Panc1 (cell line): Measurements from ENCODE around the gene POLD2. TPM values are rescaled to one million over a fixed set of nuclear protein-coding genes. Genes with fewer than 3 reads are reported as not detected.

Experiments used
- ATAC-seq: fragments of 200-7000 bp; cut with Tn5 transposase; 2 replicates; pipeline ENCODE4 v1.9.1; 2020; ENCODE audit warnings: mild to moderate bottlenecking, moderate library complexity
- BruUV-seq: library from RNA; stranded (reverse); fragments of 400-500 nt; replicated peaks from 2 replicates; lab custom pipeline; 2021; lab: Mats Ljungman, UMichigan
- CTCF ChIA-PET: fragments of 300-600 bp; sonication (Branson Sonifier 250); formaldehyde crosslinking; loops from one replicate; lab custom pipeline; 2022; ENCODE audit warnings: antibody characterized with exemption; lab: Charles Lee
- POLR2A ChIA-PET: fragments of 300-600 bp; sonication (Branson Sonifier 250); formaldehyde crosslinking; loops from one replicate; lab custom pipeline; 2022; ENCODE audit warnings: antibody characterized with exemption; lab: Charles Lee
- DNase-seq: peaks from one replicate; pipeline ENCODE4 v3.0.0-alpha.2; 2010; ENCODE audit warnings: low read depth, low spot score
- H3K27ac ChIP-seq: 2 replicates; pipeline ENCODE4 v1.5.1; 2011; ENCODE audit warnings: mild to moderate bottlenecking, low read length, inconsistent platforms
- H3K27me3 ChIP-seq: fragments of 200-500 bp; sonication (Bioruptor generic); 2 replicates; pipeline ENCODE4 v1.6.0; 2014; ENCODE audit warnings: low read length, inconsistent platforms; ENCODE audit not compliant: control insufficient read depth, insufficient read depth
- H3K36me3 ChIP-seq: fragments of 200-500 bp; sonication (Bioruptor generic); 2 replicates; pipeline ENCODE4 v1.5.1; 2014; ENCODE audit warnings: inconsistent platforms, mild to moderate bottlenecking, low read length, moderate library complexity; ENCODE audit not compliant: control insufficient read depth, insufficient read depth
- H3K4me1 ChIP-seq: 2 replicates; pipeline ENCODE4 v1.5.1; 2011; ENCODE audit warnings: inconsistent platforms, mild to moderate bottlenecking, low read length, moderate library complexity; ENCODE audit not compliant: control insufficient read depth, insufficient read depth
- H3K4me3 ChIP-seq, 2 experiments: 2 replicates each; pipeline ENCODE4 v1.5.1; 2011 to 2012; ENCODE audit warnings: low read depth in 2 of 2, low read length in 2 of 2, mild to moderate bottlenecking in 2 of 2, inconsistent platforms in 1 of 2, moderate library complexity in 1 of 2
- H3K9me3 ChIP-seq: fragments of 200-500 bp; sonication (Bioruptor generic); 2 replicates; pipeline ENCODE4 v1.5.1; 2014; ENCODE audit warnings: low read depth, mild to moderate bottlenecking, inconsistent platforms, low read length, moderate library complexity; ENCODE audit not compliant: control insufficient read depth, insufficient read depth
- POLR2AphosphoS5 ChIP-seq: IDR thresholded peaks from 2 replicates; pipeline ENCODE4 v1.6.1; 2012; ENCODE audit warnings: mild to moderate bottlenecking, low read depth, low read length, moderate library complexity
- SIN3A ChIP-seq: IDR thresholded peaks from 2 replicates; pipeline ENCODE4 v1.6.1; 2012; ENCODE audit warnings: low read depth, mild to moderate bottlenecking, low read length, moderate library complexity, borderline replicate concordance; ENCODE audit not compliant: insufficient read depth
- TCF7L2 ChIP-seq: IDR thresholded peaks from 2 replicates; pipeline ENCODE4 v1.6.1; 2011; ENCODE audit warnings: mild to moderate bottlenecking, low read depth, low read length, inconsistent platforms
- in situ Hi-C: cut with HindIII; loops from 2 replicates; pipeline ENCODE4 v1.10.0; 2016; ENCODE audit warnings: low sequenced_read_pairs, low pct_unique_long_range_greater_than_20kb
- intact Hi-C: fragments of 100-400 bp; cut with micrococcal nuclease; formaldehyde crosslinking; loops from one replicate; pipeline ENCODE4 v1.10.0; 2022; ENCODE audit not compliant: unreplicated experiment
- total RNA-seq: library from RNA; stranded (reverse); gene quantifications from one replicate; pipeline ENCODE4 v1.2.1, GENCODE V29; 2021; ENCODE audit not compliant: unreplicated experiment
- TF ChIP-seq, protein P1 (sequence below): fragments of 450-650 bp; IDR thresholded peaks from 2 replicates; pipeline ENCODE4 v1.5.1; 2017; ENCODE audit warnings: mild to moderate bottlenecking
- TF ChIP-seq, protein P2 (sequence below), 2 experiments: IDR thresholded peaks; 2 replicates each; pipeline ENCODE4 v1.6.1; 2011 to 2012; ENCODE audit warnings: low read depth in 2 of 2, control low read depth in 1 of 2, low read length in 1 of 2, mild to moderate bottlenecking in 1 of 2, moderate library complexity in 1 of 2; ENCODE audit not compliant: insufficient read depth in 1 of 2

The POLD2 gene
- total RNA-seq, 1 experiment from 2014 or later, result 195 TPM

DNA sequence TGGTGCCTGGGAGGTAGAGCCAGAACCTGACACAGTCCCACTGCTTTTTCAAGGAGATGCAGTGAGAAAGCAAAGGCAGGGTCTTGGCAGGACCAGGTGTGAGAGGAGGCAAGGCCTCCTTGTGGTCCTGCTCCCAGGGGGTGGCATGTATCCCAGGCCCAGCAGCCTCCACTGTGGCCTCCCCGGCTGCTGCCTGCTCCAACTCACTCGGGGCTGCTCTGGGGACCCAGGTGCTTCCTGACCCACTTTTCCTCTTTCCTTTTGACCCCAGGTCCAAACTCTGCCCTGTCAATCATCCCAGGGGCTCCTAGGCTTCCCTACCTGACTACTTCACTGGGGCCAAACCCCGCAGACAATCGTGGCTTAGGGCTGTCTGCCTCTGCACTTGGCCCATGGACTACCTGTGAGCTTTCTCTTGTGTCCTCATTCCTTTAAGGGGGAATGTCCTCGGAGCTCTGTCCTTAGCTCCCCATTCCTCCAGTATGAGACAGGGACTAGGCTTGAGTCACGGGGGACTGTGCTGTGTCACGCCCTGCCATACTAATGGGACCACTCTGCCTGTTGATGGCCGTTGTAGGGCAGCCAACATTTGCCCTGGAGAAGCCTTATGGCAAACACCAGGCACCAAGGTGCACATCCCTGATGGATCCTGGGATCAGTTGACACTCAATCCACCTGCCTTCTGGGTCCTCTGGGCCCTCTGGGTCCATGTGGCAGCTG, 20.3 kb downstream of the POLD2 start:
- no TSS peak for BruUV-seq
- POLR2A ChIA-PET, result no interaction called here
- ATAC-seq, result no peak

DNA sequence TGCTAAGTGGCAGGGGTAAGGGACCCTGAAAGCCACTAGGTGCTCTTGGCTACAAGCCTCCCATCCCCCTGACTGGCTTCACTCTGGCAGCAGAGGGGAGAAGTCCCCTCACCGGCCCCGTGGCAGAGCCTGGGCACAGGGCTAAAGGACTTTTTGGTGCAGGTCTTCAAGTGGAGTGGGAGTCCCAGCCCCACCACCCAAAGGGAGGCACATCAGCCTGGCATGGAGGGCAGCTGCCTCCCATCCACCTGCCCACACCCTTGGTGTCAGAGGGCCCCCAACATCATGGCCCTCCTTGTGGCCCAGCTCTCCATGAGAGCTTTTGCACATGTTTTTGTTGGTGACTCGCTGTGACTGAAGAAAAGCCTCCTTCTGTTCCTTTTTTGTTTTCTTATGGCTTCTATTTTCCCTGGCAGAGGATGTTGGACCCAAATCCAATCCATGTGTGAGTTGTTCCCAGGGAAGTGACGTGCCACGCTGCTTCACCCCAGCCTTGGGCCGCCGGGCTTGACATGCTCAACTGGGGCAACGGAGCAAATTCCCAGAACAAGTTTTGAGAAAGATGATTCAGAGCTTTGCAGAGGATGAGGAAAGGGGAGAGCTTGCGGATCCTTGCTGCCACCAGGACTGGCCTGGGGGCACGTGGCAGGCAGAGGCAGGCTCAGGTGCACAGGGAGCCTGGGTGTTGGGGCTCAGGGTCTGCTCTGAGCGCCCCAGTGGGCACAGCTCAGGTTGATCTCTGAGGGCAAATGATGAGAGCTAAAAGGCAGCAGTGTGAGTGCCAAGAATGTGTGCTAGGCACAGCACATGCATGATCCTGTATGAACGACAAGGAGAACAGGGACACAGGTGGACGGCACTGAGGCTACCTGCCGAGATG, 21.1 kb downstream of the POLD2 start:
- ChIA-PET CTCF (interaction anchor here (0.6 kb wide), 2 partner anchors 12 to 33 kb away, joined by 3 to 5 read pairs; no protein-coding TSS in a partner anchor), POLR2A (no interaction called here)
- intact Hi-C loops, result no loop called here
- Histone ChIP-seq H3K27ac (no peak overlapping the region), H3K4me3 (no peak overlapping the region), H3K4me1 (peaks cover 14% of the 10 kb centered on the region), H3K9me3 (no peaks in the 10 kb centered on the region), H3K27me3 (no peaks in the 10 kb centered on the region), H3K36me3 (no peaks in the 10 kb centered on the region)
- BruUV-seq, result no TSS peak
- TF ChIP-seq SIN3A (no peak), TCF7L2 (no peak), POLR2AphosphoS5 (no peak)
- TF ChIP-seq, protein P1, sequence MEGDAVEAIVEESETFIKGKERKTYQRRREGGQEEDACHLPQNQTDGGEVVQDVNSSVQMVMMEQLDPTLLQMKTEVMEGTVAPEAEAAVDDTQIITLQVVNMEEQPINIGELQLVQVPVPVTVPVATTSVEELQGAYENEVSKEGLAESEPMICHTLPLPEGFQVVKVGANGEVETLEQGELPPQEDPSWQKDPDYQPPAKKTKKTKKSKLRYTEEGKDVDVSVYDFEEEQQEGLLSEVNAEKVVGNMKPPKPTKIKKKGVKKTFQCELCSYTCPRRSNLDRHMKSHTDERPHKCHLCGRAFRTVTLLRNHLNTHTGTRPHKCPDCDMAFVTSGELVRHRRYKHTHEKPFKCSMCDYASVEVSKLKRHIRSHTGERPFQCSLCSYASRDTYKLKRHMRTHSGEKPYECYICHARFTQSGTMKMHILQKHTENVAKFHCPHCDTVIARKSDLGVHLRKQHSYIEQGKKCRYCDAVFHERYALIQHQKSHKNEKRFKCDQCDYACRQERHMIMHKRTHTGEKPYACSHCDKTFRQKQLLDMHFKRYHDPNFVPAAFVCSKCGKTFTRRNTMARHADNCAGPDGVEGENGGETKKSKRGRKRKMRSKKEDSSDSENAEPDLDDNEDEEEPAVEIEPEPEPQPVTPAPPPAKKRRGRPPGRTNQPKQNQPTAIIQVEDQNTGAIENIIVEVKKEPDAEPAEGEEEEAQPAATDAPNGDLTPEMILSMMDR, result no peak
- TF ChIP-seq, protein P2, sequence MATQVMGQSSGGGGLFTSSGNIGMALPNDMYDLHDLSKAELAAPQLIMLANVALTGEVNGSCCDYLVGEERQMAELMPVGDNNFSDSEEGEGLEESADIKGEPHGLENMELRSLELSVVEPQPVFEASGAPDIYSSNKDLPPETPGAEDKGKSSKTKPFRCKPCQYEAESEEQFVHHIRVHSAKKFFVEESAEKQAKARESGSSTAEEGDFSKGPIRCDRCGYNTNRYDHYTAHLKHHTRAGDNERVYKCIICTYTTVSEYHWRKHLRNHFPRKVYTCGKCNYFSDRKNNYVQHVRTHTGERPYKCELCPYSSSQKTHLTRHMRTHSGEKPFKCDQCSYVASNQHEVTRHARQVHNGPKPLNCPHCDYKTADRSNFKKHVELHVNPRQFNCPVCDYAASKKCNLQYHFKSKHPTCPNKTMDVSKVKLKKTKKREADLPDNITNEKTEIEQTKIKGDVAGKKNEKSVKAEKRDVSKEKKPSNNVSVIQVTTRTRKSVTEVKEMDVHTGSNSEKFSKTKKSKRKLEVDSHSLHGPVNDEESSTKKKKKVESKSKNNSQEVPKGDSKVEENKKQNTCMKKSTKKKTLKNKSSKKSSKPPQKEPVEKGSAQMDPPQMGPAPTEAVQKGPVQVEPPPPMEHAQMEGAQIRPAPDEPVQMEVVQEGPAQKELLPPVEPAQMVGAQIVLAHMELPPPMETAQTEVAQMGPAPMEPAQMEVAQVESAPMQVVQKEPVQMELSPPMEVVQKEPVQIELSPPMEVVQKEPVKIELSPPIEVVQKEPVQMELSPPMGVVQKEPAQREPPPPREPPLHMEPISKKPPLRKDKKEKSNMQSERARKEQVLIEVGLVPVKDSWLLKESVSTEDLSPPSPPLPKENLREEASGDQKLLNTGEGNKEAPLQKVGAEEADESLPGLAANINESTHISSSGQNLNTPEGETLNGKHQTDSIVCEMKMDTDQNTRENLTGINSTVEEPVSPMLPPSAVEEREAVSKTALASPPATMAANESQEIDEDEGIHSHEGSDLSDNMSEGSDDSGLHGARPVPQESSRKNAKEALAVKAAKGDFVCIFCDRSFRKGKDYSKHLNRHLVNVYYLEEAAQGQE (IDR thresholded peaks at IDR 0.05; ENCODE audit: insufficient read depth in 1 of 2, low read depth in 2 of 2, low read length in 1 of 2), result no peak
- in situ Hi-C loops, result no loop called here
- no peak for ATAC-seq
- no peak for DNase-seq

More for the DNA sequence above, 20.3 kb downstream of the POLD2 start:
- no peak for DNase-seq
- Histone ChIP-seq H3K36me3 (no peaks in the 10 kb centered on the region), H3K27ac (no peak overlapping the region), H3K4me3 (no peak overlapping the region), H3K27me3 (no peaks in the 10 kb centered on the region), H3K4me1 (peaks cover 12% of the 10 kb centered on the region; the same call in 1 of the 2 replicates), H3K9me3 (no peaks in the 10 kb centered on the region)
- intact Hi-C loops, result no loop called here
- CTCF ChIA-PET, result interaction anchor here (0.6 kb wide), 1 partner anchor 32 kb away, joined by 5 read pairs; no protein-coding TSS in a partner anchor
- in situ Hi-C loops, result no loop called here
- TF ChIP-seq TCF7L2, result no peak
